ENCODE measurements around the gene AFP. TPM values are rescaled to one million over a fixed set of nuclear protein-coding genes. Genes with fewer than 3 reads are reported as not detected.
A peak's percentile ranks its signal among the peaks of the same experiment; 100 is the strongest.

AFP gene
- total and polyA plus RNA-seq, 11 donors, result not detected

GRCh38 chr4:73443224-73443623 lies 7.2 kb downstream of the AFP start:
- WGBS, 4 donors, result 44 to 56% (median 54%) methylated on average over 3 of the region's 3 CpGs
- intact Hi-C loops (cut with DNase I), result no loop called here
- H3K9me3 ChIP-seq, result no peaks in the 10 kb centered on the region

DNA sequence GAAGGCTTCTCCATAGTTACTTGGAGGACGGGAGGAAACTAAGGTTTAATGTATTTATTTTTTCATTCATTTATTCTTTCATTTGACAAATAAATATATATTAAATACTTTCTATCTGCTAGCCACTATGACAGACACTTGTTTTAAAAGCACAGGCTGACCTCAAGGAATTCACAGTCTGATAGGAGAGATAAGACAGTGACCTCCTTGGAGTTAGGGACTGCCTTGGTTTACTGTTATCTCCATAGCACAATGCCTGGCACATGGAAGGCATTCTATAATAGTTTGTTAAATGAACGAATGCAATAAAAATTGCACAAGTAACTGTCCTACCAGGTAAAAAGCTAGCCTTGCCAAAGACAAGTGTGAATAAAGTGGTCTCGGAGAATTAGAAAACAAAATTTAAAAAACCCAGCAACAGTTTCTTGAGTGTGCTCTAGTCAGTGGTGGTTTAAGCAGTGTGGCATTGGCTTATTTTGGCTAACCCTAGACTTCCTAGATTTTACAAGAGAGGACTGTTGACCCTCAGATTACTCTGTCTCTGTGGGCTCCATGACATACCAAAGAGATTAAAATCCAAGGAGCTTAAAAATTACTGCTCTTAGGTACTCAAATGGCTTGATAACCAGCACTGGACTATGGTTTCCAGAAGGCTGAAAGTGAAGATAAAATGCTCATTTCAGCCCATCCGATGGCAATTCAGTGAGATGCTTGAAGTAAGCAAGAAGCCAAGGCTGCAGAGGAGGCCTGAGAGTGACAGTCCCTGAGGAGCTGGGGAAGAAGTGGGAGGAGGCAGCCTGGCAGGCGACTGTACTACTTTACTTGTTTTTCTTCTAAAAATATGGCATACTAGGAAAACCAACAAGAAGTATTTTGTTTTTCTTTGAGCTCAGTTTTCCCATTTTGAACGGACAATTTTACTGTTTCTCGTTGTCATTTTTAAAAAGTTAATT lies 9.6 kb downstream of the AFP start:
- intact Hi-C loops (cut with DNase I), result no loop called here
- Histone ChIP-seq H3K9me3 (no peaks in the 10 kb centered on the region), H3K4me1 (peaks cover 0 to 4% (median 0%) of the 10 kb centered on the region in 12 donors), H3K4me3 (no peak overlapping the region), H3K27ac (no peak overlapping the region), H3K36me3 (no peaks in the 10 kb centered on the region), H3K27me3 (peaks cover 0 to 2% (median 0%) of the 10 kb centered on the region in 9 donors)
- ATAC-seq (no peak), DNase-seq (no peak)
- TF ChIP-seq POLR2A (IDR thresholded peaks at IDR 0.05) (no peak), CTCF (IDR thresholded peaks at IDR 0.05) (no peak)
- WGBS, 4 donors, result 68 to 75% (median 73%) methylated on average over 7 of the region's 7 CpGs

More at GRCh38 chr4:73443224-73443623, 7.2 kb downstream of the AFP start:
- no peak overlapping the region for H3K27ac ChIP-seq
- no peaks in the 10 kb centered on the region for H3K36me3 ChIP-seq
- no peaks in the 10 kb centered on the region for H3K4me1 ChIP-seq
- no peak for DNase-seq
- TF ChIP-seq POLR2A (IDR thresholded peaks at IDR 0.05), result no peak
- no peak for TF ChIP-seq CTCF (IDR thresholded peaks at IDR 0.05)
- no peak for ATAC-seq
- peaks cover 0 to 4% (median 0%) of the 10 kb centered on the region in 9 donors for H3K27me3 ChIP-seq
- no peak overlapping the region for H3K4me3 ChIP-seq

DNA sequence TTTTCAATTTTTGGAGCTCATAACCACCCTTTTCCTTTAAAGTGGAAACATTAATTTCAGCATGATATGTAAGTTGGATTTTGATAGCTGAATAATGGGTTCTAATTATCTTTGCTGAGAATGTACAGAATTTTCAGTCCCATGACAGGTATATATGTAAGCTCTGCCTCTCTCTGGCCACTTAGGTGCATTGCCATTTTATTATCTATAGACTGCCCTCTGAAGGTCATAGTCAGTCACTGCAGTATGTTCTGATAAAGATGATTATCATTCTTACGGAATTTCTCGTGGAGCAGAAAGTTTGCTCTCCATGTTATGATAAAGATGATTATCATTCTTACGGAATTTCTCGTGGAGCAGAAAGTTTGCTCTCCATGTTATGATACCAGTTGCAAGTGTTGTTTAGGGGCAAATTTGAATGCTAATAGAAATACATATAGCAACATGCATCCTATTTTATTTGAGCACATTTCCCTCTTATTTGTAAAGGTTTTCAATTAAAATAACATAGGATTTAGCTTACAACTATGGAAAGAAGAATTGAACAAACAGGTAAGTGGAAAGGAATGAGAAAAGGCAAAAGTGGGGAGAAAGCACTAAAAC lies 10.4 kb downstream of the AFP start:
- Histone ChIP-seq H3K9me3 (no peaks in the 10 kb centered on the region), H3K36me3 (no peaks in the 10 kb centered on the region), H3K27ac (no peak overlapping the region), H3K4me1 (peaks cover 0 to 4% (median 0%) of the 10 kb centered on the region in 12 donors), H3K27me3 (peaks cover 0 to 2% (median 0%) of the 10 kb centered on the region in 9 donors), H3K4me3 (no peak overlapping the region)
- 7 to 12% (median 8%) methylated on average over 4 of the region's 4 CpGs for WGBS, 4 donors
- ATAC-seq (no peak), DNase-seq (no peak)
- intact Hi-C loops (cut with DNase I), result no loop called here
- no peak for TF ChIP-seq POLR2A (IDR thresholded peaks at IDR 0.05)
- TF ChIP-seq CTCF (IDR thresholded peaks at IDR 0.05), result peak; percentile 30 to 67 (median 50)

DNA sequence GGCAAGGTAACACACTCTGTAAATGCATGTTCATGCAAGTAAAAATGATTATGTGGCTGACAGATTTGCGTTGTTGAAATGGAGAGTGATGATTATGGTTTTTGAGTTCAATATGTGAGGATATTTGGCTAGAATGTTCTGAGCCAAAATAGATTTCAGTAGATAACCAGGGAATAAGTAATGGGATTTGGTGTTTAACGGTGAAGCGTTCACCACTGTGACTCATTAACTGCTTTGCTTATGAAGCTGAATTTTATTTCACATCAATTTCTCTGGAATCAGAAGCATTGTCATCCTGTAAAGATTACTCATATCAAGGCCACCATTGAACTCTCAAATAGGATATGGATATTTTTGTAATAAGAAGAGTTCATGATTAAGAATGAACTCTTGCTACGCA lies 11.7 kb downstream of the AFP start:
- Histone ChIP-seq H3K27me3 (peaks cover 0 to 2% (median 0%) of the 10 kb centered on the region in 9 donors), H3K36me3 (no peaks in the 10 kb centered on the region), H3K27ac (no peak overlapping the region), H3K4me1 (peaks cover 0 to 4% (median 0%) of the 10 kb centered on the region in 12 donors), H3K4me3 (no peak overlapping the region), H3K9me3 (no peaks in the 10 kb centered on the region)
- 87 to 93% (median 91%) methylated on average over 4 of the region's 4 CpGs for WGBS, 4 donors
- TF ChIP-seq CTCF (IDR thresholded peaks at IDR 0.05) (no peak), POLR2A (IDR thresholded peaks at IDR 0.05) (no peak)
- DNase-seq (no peak), ATAC-seq (no peak)
- intact Hi-C loops (cut with DNase I), result no loop called here
